AG09309 (cell line): ENCODE data around the gene DLAT.
"Not testable (repeated sequence)": the region's sequence is repeated elsewhere in the genome, so short reads cannot be mapped to it uniquely, and the experiment has no call there.

Experiments
- DNase-seq: peaks from one replicate; pipeline ENCODE4 v3.0.0-alpha.2; 2010; ENCODE audit warnings: low read depth
- H3K4me3 ChIP-seq: 2 replicates; pipeline ENCODE4 v1.5.1; 2011; ENCODE audit warnings: mild to moderate bottlenecking, low read depth, low read length, moderate library complexity; ENCODE audit not compliant: control insufficient read depth
- TF ChIP-seq, protein P1 (sequence below): IDR thresholded peaks from 2 replicates; pipeline ENCODE4 v1.5.1; 2011; ENCODE audit warnings: mild to moderate bottlenecking, low read depth, low read length, inconsistent platforms; ENCODE audit not compliant: insufficient read depth, control insufficient read depth; ENCODE audit errors: missing control alignments

The DLAT gene

DNA sequence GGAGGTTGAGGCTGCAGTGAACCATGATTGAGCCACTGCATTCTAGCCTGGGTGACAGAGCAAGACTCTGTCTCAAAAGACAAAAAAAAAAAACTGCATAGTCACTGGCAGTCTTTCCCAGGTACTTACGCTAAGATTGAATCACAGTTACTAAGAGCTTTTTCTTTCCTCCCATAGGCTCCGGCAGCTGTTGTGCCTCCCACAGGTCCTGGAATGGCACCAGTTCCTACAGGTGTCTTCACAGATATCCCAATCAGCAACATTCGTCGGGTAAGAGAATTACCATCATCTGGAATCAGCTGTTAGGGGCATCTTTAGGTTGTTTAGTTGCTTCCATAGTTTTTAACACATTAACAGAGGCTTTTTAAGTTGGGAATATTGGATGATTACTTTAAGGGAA is 19.8 kb downstream of the DLAT start:
- no peak overlapping the region for H3K4me3 ChIP-seq
- no peak for DNase-seq

DNA sequence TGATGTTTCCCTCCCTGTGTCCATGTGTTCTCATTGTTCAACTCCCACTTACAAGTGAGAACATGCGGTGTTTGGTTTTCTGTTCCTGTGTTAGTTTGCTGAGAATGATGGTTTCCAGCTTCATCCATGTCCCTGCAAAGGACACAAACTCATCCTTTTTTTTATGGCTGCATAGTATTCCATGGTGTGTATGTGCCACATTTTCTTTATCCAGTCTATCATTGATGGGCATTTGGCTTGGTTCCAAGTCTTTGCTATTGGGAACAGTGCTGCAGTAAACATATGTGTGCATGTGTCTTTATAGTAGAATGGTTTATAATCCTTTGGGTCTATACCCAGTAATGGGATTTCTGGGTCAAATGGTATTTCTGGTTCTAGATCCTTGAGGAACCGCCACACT is 21.4 kb downstream of the DLAT start:
- H3K4me3 ChIP-seq, DNase-seq: not testable (repeated sequence)

More for the DNA sequence above, 19.8 kb downstream of the DLAT start:
- TF ChIP-seq, protein P1, sequence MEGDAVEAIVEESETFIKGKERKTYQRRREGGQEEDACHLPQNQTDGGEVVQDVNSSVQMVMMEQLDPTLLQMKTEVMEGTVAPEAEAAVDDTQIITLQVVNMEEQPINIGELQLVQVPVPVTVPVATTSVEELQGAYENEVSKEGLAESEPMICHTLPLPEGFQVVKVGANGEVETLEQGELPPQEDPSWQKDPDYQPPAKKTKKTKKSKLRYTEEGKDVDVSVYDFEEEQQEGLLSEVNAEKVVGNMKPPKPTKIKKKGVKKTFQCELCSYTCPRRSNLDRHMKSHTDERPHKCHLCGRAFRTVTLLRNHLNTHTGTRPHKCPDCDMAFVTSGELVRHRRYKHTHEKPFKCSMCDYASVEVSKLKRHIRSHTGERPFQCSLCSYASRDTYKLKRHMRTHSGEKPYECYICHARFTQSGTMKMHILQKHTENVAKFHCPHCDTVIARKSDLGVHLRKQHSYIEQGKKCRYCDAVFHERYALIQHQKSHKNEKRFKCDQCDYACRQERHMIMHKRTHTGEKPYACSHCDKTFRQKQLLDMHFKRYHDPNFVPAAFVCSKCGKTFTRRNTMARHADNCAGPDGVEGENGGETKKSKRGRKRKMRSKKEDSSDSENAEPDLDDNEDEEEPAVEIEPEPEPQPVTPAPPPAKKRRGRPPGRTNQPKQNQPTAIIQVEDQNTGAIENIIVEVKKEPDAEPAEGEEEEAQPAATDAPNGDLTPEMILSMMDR = no peak

DNA sequence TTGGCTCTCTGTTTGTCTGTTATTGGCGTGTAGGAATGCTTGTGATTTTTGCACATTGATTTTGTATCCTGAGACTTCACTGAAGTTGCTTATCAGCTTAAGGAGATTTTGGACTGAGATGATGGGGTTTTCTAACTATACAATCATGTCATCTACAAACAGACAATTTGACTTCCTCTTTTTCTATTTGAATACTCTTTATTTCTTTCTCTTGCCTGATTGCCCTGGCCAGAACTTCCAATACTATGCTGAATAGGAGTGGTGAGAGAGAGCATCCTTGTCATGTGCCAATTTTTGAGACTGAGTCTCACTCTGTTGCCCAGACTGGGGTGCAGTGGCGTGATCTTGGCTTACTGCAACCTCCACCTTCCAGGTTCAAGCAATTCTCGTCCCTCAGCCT is 23.0 kb downstream of the DLAT start:
- not testable (repeated sequence) for DNase-seq, H3K4me3 ChIP-seq

DNA sequence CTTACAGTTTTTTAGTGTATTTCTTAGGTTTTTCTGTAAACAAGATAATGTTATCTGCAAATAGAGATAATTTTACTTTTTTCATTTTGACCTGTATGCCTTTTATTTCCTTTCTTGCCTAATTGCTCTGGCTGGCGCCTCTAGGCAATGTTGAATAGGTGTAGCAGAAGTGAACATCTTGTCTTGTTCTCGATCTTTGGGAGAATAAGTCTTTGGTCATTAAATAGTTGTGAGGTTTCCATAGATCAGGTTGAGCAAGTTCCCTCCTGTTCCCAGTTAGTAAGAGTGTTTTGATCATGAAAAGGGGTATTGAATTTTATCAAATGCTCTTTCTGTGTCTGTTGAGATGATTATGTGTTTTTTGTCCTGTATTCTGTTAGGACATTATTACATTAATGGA is 24.6 kb downstream of the DLAT start:
- no peak overlapping the region for H3K4me3 ChIP-seq
- TF ChIP-seq, protein P1 = no peak
- DNase-seq = no peak

DNA sequence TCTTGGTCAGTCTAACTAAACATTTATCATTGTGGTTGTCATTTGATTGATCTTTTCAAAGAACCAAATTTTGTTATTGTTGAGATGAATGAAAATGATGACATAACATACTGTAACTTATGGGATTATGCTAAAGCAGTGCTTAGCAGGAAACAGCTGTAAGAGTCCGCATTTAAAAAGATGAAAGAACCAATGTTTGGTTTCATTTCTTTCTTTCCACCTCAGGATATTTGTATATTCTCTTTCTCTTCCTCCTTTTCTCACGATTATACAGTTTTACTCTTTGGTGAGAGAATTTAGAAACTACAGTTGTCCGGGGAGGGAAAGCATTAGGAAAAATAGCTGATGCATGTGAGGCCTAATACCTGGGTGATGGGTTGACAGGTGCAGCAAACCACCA is 25.5 kb downstream of the DLAT start:
- TF ChIP-seq, protein P1 = no peak
- H3K4me3 ChIP-seq = no peak overlapping the region
- no peak for DNase-seq

DNA sequence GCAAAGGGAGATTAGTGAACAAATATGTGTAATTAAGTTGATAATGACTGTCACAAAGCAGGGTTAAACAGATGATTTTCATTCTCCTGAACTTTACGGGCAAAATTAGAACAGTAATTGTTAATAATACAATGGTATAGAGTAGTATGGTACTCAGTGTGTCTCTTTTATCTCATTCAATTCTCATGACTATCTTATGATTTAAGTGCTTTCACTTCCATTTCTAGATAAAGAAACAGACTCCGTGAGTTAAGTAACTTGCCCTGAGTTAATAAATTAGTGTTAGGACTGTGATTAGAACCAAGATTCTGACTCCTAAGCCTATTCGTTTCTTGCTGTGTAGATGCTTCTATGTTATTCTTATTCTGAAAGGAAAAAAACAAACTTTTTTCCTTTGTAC is 26.6 kb downstream of the DLAT start:
- H3K4me3 ChIP-seq = no peak overlapping the region
- DNase-seq = no peak
- TF ChIP-seq, protein P1 = no peak

DNA sequence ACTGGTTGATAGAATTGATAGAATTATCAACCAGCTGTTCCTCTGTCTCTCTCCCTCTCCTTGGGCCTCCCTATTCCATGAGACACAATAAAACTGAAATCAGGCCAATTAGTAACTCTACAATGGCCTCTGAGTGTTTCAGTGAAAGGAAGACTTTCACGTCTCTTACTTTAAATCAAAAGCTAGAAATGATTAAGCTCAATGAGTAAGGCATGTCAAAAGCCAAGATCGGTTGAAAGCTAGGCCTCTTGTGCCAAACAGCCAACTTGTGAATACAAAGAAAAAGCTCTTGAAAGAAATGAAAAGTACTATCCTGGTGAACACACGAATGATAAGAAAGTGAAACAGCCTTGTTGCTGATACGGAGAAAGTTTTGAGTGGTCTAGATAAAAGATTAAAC is 32.0 kb downstream of the DLAT start:
- DNase-seq = no peak
- no peak overlapping the region for H3K4me3 ChIP-seq
- TF ChIP-seq, protein P1 = no peak

DNA sequence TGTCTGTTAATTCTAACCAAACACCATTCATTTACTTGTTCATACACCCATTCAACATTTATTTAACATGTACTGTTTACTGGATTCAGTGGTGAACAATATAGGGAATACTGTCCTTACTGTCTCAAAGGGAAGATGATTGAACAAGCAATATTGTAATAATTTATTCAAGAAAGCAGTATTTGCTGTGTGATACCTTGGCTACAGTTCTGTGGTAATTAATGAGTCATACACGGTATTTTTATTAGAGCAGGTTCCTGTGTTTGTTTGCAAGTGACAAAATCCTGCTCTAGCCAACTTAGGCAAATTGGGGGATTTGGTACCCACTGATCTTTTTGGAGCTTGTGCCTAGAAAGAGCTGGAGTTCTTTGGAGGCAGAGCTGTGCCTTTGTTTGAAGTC is 32.9 kb downstream of the DLAT start:
- TF ChIP-seq, protein P1 = no peak
- no peak for DNase-seq
- H3K4me3 ChIP-seq = no peak overlapping the region
